Suprapubic skin (tissue), 3 donors: ENCODE data around the gene KCTD5.

Experiments
- POLR2A ChIP-seq, 2 donors: fragments of 450-650 bp; IDR thresholded peaks; one replicate each; pipeline ENCODE4 v1.6.1; 2017; ENCODE audit warnings: antibody characterized with exemption in 2 of 2, mild to moderate bottlenecking in 2 of 2, moderate library complexity in 2 of 2
- TF ChIP-seq, protein P1 (sequence below), 2 donors: fragments of 200-600 bp in 1 of 2; fragments of 450-650 bp in 1 of 2; sonication (generic) in 1 of 2; IDR thresholded peaks; one replicate each; pipeline ENCODE4 v1.5.1; 2016 to 2019; ENCODE audit warnings: antibody characterized with exemption in 2 of 2, mild to moderate bottlenecking in 1 of 2, moderate library complexity in 1 of 2

GRCh38 chr16:2738615-2739014 is 56.3 kb downstream of the KCTD5 start:
- TF ChIP-seq, protein P1, sequence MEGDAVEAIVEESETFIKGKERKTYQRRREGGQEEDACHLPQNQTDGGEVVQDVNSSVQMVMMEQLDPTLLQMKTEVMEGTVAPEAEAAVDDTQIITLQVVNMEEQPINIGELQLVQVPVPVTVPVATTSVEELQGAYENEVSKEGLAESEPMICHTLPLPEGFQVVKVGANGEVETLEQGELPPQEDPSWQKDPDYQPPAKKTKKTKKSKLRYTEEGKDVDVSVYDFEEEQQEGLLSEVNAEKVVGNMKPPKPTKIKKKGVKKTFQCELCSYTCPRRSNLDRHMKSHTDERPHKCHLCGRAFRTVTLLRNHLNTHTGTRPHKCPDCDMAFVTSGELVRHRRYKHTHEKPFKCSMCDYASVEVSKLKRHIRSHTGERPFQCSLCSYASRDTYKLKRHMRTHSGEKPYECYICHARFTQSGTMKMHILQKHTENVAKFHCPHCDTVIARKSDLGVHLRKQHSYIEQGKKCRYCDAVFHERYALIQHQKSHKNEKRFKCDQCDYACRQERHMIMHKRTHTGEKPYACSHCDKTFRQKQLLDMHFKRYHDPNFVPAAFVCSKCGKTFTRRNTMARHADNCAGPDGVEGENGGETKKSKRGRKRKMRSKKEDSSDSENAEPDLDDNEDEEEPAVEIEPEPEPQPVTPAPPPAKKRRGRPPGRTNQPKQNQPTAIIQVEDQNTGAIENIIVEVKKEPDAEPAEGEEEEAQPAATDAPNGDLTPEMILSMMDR (IDR thresholded peaks at IDR 0.05), result no peak
- TF ChIP-seq POLR2A (IDR thresholded peaks at IDR 0.05), result no peak
